Left lobe of liver (tissue), 2 donors: ENCODE measurements around the gene LRRC8C. TPM values are rescaled to one million over a fixed set of nuclear protein-coding genes. Genes with fewer than 3 reads are reported as not detected.

ENCODE experiments used
- ATAC-seq: fragments of 200-7000 bp; cut with Tn5 transposase; one replicate; pipeline ENCODE4 v1.9.1; 2020; ENCODE audit warnings: mild to moderate bottlenecking, moderate library complexity
- DNase-seq: peaks from one replicate; pipeline ENCODE4 v3.0.0-alpha.2; 2020; ENCODE audit warnings: low spot score
- total RNA-seq: library from RNA; stranded (reverse); gene quantifications from one replicate; pipeline ENCODE4 v1.2.1, GENCODE V29; 2021
- donor health status: DM: no; HTN: no; CAD: no; lungs with moderate emphysema.
- donor health status: DM: no; HTN: yes; CAD: no.

Gene LRRC8C
- total RNA-seq, 1 donor from 2014 or later, result 0.73 TPM

GRCh38 chr1:89633248-89633799 is 404 bp downstream of the LRRC8C start:
- peak; percentile 69 for ATAC-seq
- peak; percentile 47 for DNase-seq

- ATAC-seq (peak; percentile 39), DNase-seq (no peak)
These were observed 1.1 kb downstream of the LRRC8C start for GRCh38 chr1:89633800-89634625.

- DNase-seq, result no peak
- ATAC-seq, result no peak
These were observed 3.2 kb downstream of the LRRC8C start for GRCh38 chr1:89635825-89636815.

GRCh38 chr1:89637496-89637895 is 4.6 kb downstream of the LRRC8C start:
- ATAC-seq (no peak), DNase-seq (no peak)

- no peak for DNase-seq
- no peak for ATAC-seq
These were observed 7.5 kb downstream of the LRRC8C start for GRCh38 chr1:89640440-89640839.

GRCh38 chr1:89641781-89642180 is 8.9 kb downstream of the LRRC8C start:
- ATAC-seq (no peak), DNase-seq (no peak)

- ATAC-seq (no peak), DNase-seq (no peak)
These were observed 10.7 kb downstream of the LRRC8C start for GRCh38 chr1:89643577-89643976.

GRCh38 chr1:89644119-89644814 is 11.3 kb downstream of the LRRC8C start:
- ATAC-seq, result no peak
- no peak for DNase-seq

GRCh38 chr1:89646259-89646658 is 13.3 kb downstream of the LRRC8C start:
- DNase-seq, result no peak
- ATAC-seq, result no peak

GRCh38 chr1:89649783-89650182 is 16.9 kb downstream of the LRRC8C start:
- no peak for ATAC-seq
- no peak for DNase-seq

GRCh38 chr1:89652373-89652772 is 19.5 kb downstream of the LRRC8C start:
- ATAC-seq (no peak), DNase-seq (no peak)

GRCh38 chr1:89657886-89658285 is 25.0 kb downstream of the LRRC8C start:
- no peak for ATAC-seq

GRCh38 chr1:89659322-89660081 is 26.6 kb downstream of the LRRC8C start:
- ATAC-seq, result no peak
- DNase-seq, result no peak

More at GRCh38 chr1:89657886-89658285, 25.0 kb downstream of the LRRC8C start:
- DNase-seq, result no peak

- DNase-seq (no peak), ATAC-seq (no peak)
These were observed 27.5 kb downstream of the LRRC8C start for GRCh38 chr1:89660224-89661061.

GRCh38 chr1:89665941-89666340 is 33.0 kb downstream of the LRRC8C start:
- ATAC-seq (no peak), DNase-seq (no peak)

GRCh38 chr1:89666640-89667039 is 33.7 kb downstream of the LRRC8C start:
- DNase-seq, result no peak
- ATAC-seq, result no peak

GRCh38 chr1:89667691-89668090 is 34.8 kb downstream of the LRRC8C start:
- ATAC-seq (no peak), DNase-seq (no peak)

GRCh38 chr1:89668961-89669360 is 36.0 kb downstream of the LRRC8C start:
- DNase-seq (no peak), ATAC-seq (no peak)

GRCh38 chr1:89669441-89669840 is 36.5 kb downstream of the LRRC8C start:
- no peak for DNase-seq
- no peak for ATAC-seq
